ENCODE measurements around the gene AP2S1.

- TF ChIP-seq TCF7L2 (IDR thresholded peaks at IDR 0.05; ENCODE audit: low read depth, low read length), result no peak
- no peak for TF ChIP-seq POLR2AphosphoS5 (IDR thresholded peaks at IDR 0.05; ENCODE audit: low read depth, low read length)
- TF ChIP-seq SIN3A (IDR thresholded peaks at IDR 0.05; ENCODE audit: borderline replicate concordance, insufficient read depth, low read depth, low read length), result no peak
Measured at GRCh38 chr19:46885411-46885810, 34.8 kb upstream of the AP2S1 start.

Measured in Panc1 (cell line).